GM08714 (cell line): ENCODE measurements around the gene ZMIZ1.

ENCODE experiments used
- H3K4me3 ChIP-seq: fragments of 200-500 bp; sonication (Bioruptor generic); 2 replicates; pipeline ENCODE4 v1.5.1; 2014; ENCODE audit warnings: mild to moderate bottlenecking, low read length, inconsistent platforms
- ZNF274 ChIP-seq: IDR thresholded peaks from 2 replicates; pipeline ENCODE4 v1.6.1; 2012; ENCODE audit warnings: mild to moderate bottlenecking, low read depth, low read length

ZMIZ1 gene

DNA sequence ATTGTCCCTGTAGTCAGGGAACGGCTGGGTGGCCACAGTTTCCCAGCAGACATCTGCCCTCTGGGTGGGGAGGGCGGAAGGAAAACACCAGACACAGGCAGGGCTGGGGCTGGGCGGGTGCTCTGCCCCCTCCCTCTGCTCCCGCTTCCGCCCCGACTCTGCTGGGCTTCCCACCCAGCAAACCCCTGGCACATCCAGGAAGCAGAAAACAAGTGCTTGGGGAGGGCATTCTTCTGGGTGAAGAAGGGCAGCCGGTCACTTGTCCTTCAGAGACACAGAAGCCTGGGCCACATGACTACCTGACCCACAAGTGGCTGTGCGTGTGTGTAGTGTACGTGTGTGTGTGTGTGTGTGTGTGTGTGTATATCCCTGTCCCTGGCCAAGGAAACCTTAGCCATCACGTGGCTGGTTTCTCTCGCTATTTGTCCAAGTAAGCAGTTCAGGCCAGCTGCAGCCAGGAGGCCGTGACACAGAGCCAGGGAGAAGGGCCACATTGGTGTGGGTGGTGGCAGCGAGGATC lies 77.9 kb downstream of the ZMIZ1 start:
- H3K4me3 ChIP-seq: no peak overlapping the region
- TF ChIP-seq ZNF274: no peak

DNA sequence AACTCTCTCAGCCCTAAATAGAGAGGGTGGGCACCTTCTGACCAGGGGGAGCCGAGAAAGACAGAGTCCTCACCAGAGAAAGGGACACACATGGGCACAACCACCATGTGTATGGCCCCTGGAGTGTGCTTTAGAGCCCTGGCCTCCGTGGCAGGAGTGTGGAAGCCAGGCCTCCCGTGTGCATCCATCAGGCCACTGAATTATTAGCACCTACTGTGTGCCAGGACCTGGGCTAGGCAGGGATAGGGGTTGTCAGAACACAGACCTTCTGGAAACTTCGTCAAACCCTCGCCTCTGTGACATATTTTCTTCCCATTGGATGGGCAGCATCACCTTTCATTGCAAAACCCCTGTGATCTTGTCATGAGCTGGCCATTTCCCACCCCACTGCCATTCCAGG lies 78.5 kb downstream of the ZMIZ1 start:
- no peak for TF ChIP-seq ZNF274
- H3K4me3 ChIP-seq: no peak overlapping the region

GRCh38 chr10:79147796-79148451 lies 79.2 kb downstream of the ZMIZ1 start:
- no peak overlapping the region for H3K4me3 ChIP-seq
- TF ChIP-seq ZNF274: no peak

- H3K4me3 ChIP-seq: no peak overlapping the region
- no peak for TF ChIP-seq ZNF274
Measured at GRCh38 chr10:79148452-79149344, 79.9 kb downstream of the ZMIZ1 start.

DNA sequence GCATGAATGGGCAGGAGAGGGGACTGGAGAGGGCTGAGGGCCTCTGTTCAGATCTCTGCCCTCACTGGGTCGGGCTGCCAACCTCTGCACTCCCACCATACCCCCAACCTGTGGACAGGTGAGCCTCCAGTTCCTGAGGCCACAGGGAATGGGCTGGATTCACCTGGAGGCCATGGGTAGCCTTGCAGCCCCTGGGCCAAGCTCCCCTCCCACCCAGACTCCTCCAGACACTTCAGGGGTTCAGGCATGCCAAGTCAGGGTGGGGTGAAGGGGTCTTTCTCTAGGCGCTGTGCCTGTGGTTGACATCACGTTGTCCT lies 80.5 kb downstream of the ZMIZ1 start:
- TF ChIP-seq ZNF274: no peak
- H3K4me3 ChIP-seq: no peak overlapping the region

GRCh38 chr10:79149662-79150443 lies 81.1 kb downstream of the ZMIZ1 start:
- TF ChIP-seq ZNF274: no peak
- H3K4me3 ChIP-seq: no peak overlapping the region

DNA sequence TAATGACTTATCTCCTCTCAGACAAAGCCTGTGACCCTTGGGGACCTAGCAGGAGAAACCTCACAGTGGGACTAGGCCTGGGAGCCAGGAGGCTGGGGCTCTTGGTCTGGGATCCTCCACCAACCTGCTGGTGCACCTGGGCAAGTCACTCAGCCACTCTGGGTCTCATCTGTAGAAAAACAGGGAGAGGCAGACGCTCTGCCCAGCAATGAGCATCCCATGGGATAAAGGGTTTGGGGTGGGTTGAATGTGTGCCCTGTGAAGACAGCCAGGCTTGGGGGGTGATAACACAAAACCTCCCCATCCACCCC lies 81.6 kb downstream of the ZMIZ1 start:
- no peak overlapping the region for H3K4me3 ChIP-seq

GRCh38 chr10:79152423-79152817 lies 83.7 kb downstream of the ZMIZ1 start:
- no peak for TF ChIP-seq ZNF274

More for the DNA sequence above, 81.6 kb downstream of the ZMIZ1 start:
- TF ChIP-seq ZNF274: no peak

DNA sequence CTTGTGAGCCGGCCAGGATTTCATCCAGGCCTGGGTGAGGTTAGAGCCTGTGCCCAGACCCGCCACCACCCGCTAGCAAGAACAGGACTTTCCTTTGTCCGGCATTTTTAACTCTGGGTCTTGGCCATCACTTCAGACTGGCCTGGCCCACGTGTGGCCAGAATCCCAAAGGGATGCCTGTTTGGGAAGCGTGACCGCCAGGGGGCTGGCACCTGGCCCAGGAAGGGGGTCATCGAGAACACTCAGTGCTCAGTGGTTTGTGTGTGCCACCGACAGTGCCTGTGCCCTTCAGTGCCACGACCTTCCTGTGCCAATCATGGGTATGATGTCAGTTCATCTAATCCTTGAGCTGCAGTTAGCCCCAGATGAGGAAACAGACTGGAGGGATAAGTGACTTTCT lies 85.0 kb downstream of the ZMIZ1 start:
- no peak overlapping the region for H3K4me3 ChIP-seq
- TF ChIP-seq ZNF274: no peak

More at GRCh38 chr10:79152423-79152817, 83.7 kb downstream of the ZMIZ1 start:
- H3K4me3 ChIP-seq: no peak overlapping the region

DNA sequence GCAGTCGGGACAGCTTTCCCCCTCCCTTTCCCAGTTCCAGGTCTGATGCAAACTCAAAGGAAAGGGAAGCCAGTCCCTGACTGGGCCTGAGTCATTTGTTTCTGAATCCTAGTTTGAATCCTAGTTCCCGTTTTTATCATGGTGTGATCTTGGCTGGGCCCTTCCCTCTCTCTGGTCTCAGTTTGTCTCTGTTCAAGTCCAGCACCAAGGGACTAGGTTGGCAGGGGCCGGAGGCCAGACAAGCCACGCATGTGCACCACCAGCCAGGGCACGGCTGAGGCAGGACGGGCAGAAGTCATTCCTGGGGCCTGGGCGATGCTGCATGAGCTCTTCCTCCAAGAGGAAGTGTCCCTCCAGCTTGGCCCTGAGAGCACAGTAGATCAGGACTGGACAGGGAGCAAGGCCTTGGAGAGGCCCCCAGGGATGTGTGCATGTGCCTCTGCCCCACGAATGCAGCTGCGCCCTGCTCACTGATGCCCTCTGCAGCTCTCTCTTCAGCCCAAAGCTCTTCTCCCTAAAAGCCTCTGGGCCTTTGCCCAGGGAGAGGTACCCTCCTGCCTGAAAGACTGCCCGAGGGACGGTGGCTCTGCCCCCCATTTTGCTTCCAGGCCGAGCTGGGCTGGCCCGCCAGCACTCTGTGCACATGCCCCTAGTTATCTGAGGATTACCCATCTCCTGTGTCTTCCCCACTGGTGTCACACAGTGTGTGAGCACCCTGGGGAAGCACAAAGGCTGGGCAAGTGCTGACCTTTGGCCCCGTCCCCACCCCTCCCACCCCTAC lies 86.7 kb downstream of the ZMIZ1 start:
- no peak overlapping the region for H3K4me3 ChIP-seq
- TF ChIP-seq ZNF274: no peak

DNA sequence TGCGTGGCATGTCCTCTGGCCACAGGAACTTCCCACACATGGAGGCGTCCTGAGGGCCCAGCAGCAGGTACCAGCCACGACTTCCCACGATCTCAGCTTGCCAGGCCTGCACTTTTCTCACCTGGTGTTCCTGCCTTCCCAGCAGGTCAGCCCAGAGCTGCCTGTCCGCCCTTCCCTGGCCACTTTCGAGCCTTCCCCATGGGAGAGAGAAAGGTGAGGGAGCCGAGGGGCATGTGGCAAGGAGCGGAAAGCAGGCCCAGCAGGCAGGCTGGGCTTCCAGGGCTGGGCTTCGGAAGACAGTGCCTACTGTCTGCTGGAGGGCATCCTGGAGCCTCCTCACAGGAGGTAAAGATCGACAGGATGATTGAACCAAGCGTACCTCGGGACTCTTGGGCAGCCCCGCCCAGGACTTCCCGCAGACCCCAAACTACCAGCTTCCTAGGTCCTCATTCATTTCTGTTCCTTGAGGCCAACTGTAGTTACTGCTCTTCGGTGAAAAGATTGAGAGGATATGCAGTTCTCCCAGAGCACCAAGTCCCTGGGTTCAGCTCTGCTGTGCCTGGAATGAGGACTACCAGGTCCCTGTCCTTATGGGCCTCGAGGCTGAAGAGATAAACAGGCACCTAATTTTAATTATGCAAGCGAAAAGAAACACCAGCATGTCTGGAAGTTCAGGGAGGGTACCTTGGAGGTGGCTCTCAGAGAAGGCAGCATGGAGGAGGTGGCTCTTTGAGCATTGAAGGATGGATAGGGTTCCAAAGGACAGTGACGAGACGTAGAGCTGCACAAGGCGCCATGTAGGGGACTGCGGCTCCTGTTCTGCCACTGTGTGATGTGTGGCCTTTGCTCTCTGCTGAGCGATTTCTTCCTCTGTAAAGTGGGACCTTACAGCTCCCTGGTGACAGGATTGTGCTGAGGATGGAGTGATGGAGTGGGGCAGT lies 87.8 kb downstream of the ZMIZ1 start:
- no peak for TF ChIP-seq ZNF274
- H3K4me3 ChIP-seq: no peak overlapping the region

DNA sequence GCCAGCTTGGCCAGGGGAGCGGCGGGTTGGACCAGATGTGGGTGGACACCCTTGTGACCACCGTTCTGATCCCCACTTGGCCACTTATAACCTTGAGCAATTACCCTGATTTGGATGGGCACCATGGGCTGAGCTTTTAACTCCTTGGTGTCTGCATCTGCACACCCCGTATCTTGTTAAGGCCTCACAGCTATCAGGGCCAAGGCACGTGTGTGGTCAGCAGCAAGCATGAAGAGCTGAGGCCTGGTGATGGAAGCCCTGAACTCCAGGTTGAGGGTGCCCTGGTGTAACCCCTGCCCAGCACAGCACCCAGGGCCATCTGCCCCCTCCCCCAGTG lies 89.2 kb downstream of the ZMIZ1 start:
- TF ChIP-seq ZNF274: no peak
- no peak overlapping the region for H3K4me3 ChIP-seq
